Gastroesophageal sphincter (tissue), 4 donors: ENCODE measurements around the gene TMEM165. TPM values are rescaled to one million over a fixed set of nuclear protein-coding genes. Genes with fewer than 3 reads are reported as not detected.

ENCODE experiments used
- ATAC-seq: fragments of 150-250 bp; one replicate; pipeline ENCODE4 v1.9.1; 2016; ENCODE audit warnings: mild to moderate bottlenecking, moderate library complexity
- H3K27ac ChIP-seq, 4 donors: fragments of 200-600 bp; sonication (generic) in 3 of 4; 1 replicate in 3 of 4; 2 replicates in 1 of 4; pipeline ENCODE4 v1.5.1; 2016 to 2019
- H3K27me3 ChIP-seq: fragments of 200-600 bp; sonication (generic); one replicate; pipeline ENCODE4 v1.5.1; 2019
- H3K36me3 ChIP-seq, 2 donors: fragments of 200-600 bp; sonication (generic); one replicate each; pipeline ENCODE4 v1.5.1; 2019; ENCODE audit warnings: control low read depth in 1 of 2
- H3K4me1 ChIP-seq, 3 donors: fragments of 200-600 bp; sonication (generic); 1 replicate in 2 of 3; 2 replicates in 1 of 3; pipeline ENCODE4 v1.5.1; 2016 to 2019; ENCODE audit warnings: control low read depth in 2 of 3
- H3K4me3 ChIP-seq, 2 donors: fragments of 200-600 bp; sonication (generic); one replicate each; pipeline ENCODE4 v1.5.1; 2019; ENCODE audit warnings: mild to moderate bottlenecking in 1 of 2, moderate library complexity in 1 of 2
- H3K9me3 ChIP-seq, 3 donors: fragments of 200-600 bp; sonication (generic); one replicate each; pipeline ENCODE4 v1.5.1; 2017 to 2019; ENCODE audit warnings: control low read depth in 2 of 3
- CTCF ChIP-seq, 4 experiments: fragments of 200-600 bp in 2 of 4; fragments of 450-650 bp in 2 of 4; sonication (generic) in 1 of 4; IDR thresholded peaks; one replicate each; pipeline ENCODE4 v1.5.1; 2017 to 2019; ENCODE audit warnings: antibody characterized with exemption in 4 of 4, mild to moderate bottlenecking in 2 of 4, moderate library complexity in 2 of 4
- EP300 ChIP-seq: sonication (generic); formaldehyde crosslinking; IDR thresholded peaks from one replicate; pipeline ENCODE4 v1.6.1; 2017; ENCODE audit warnings: antibody characterized with exemption, mild to moderate bottlenecking
- POLR2A ChIP-seq, 2 donors: fragments of 450-650 bp; IDR thresholded peaks; one replicate each; pipeline ENCODE4 v1.6.1; 2017; ENCODE audit warnings: antibody characterized with exemption in 2 of 2, mild to moderate bottlenecking in 2 of 2, moderate library complexity in 1 of 2
- POLR2AphosphoS5 ChIP-seq: sonication (generic); formaldehyde crosslinking; IDR thresholded peaks from one replicate; pipeline ENCODE4 v1.6.1; 2017; ENCODE audit warnings: antibody characterized with exemption
- WGBS, 2 donors: methylation state at CpG; one replicate each; pipeline ENCODE4 v1.1.5; 2018; ENCODE audit warnings: low coverage in 1 of 2; 5-methylcytosine and 5-hydroxymethylcytosine counted together
- total RNA-seq, 4 donors: library from RNA; depleted of rRNA; stranded (reverse); fragments of >200 nt; gene quantifications; one replicate each; pipeline ENCODE4 v1.1.0, GENCODE V29; 2016

Gene TMEM165
- total RNA-seq, 4 donors from 2014 or later: 136 to 198 (median 169) TPM

- ATAC-seq: no peak
- Histone ChIP-seq H3K27ac (peak overlapping the region in 2 of 4 donors; percentile 58 to 100), H3K36me3 (peaks cover 0 to 12% of the 10 kb centered on the region in 2 donors), H3K27me3 (no peaks in the 10 kb centered on the region), H3K4me3 (peak overlapping the region in 1 of 2 donors; percentile 95), H3K4me1 (peaks cover 2 to 61% (median 15%) of the 10 kb centered on the region in 3 donors), H3K9me3 (no peaks in the 10 kb centered on the region)
- 60 to 70% methylated on average over 1 of the region's 1 CpG for WGBS, 2 donors
- TF ChIP-seq POLR2A (IDR thresholded peaks at IDR 0.05): no peak
- TF ChIP-seq EP300: no peak
- no peak for TF ChIP-seq POLR2AphosphoS5
- TF ChIP-seq CTCF (IDR thresholded peaks at IDR 0.05): no peak
These were observed 3.8 kb downstream of the TMEM165 start for GRCh38 chr4:55399581-55399980.

GRCh38 chr4:55405073-55405472, 9.3 kb downstream of the TMEM165 start:
- Histone ChIP-seq H3K27ac (no peak overlapping the region), H3K9me3 (no peaks in the 10 kb centered on the region), H3K36me3 (peaks cover 0 to 38% of the 10 kb centered on the region in 2 donors), H3K4me1 (peaks cover 3 to 75% (median 6%) of the 10 kb centered on the region in 3 donors), H3K4me3 (no peak overlapping the region), H3K27me3 (no peaks in the 10 kb centered on the region)
- TF ChIP-seq POLR2AphosphoS5 (no peak), CTCF (IDR thresholded peaks at IDR 0.05) (no peak), POLR2A (IDR thresholded peaks at IDR 0.05) (no peak), EP300 (no peak)
- ATAC-seq: no peak
- 81 to 87% methylated on average over 3 of the region's 3 CpGs for WGBS, 2 donors

- no peak for TF ChIP-seq CTCF (IDR thresholded peaks at IDR 0.05)
- TF ChIP-seq POLR2AphosphoS5: no peak
- TF ChIP-seq POLR2A (IDR thresholded peaks at IDR 0.05): no peak
- TF ChIP-seq EP300: no peak
- H3K4me1 ChIP-seq: peaks cover 3 to 77% (median 6%) of the 10 kb centered on the region in 3 donors
These were observed 10.8 kb downstream of the TMEM165 start for GRCh38 chr4:55406545-55406944.

GRCh38 chr4:55407119-55407518, 11.4 kb downstream of the TMEM165 start:
- Histone ChIP-seq H3K9me3 (no peaks in the 10 kb centered on the region), H3K27me3 (no peaks in the 10 kb centered on the region), H3K4me3 (no peak overlapping the region), H3K36me3 (peaks cover 0 to 44% of the 10 kb centered on the region in 2 donors), H3K27ac (no peak overlapping the region), H3K4me1 (peaks cover 3 to 80% (median 6%) of the 10 kb centered on the region in 3 donors)
- no peak for TF ChIP-seq POLR2AphosphoS5
- TF ChIP-seq POLR2A (IDR thresholded peaks at IDR 0.05): no peak
- no peak for ATAC-seq
- 91 to 100% methylated on average over 1 to 3 of the region's 3 CpGs for WGBS, 2 donors

More at GRCh38 chr4:55406545-55406944, 10.8 kb downstream of the TMEM165 start:
- ATAC-seq: no peak
- H3K27ac ChIP-seq: no peak overlapping the region
- H3K27me3 ChIP-seq: no peaks in the 10 kb centered on the region
- no peak overlapping the region for H3K4me3 ChIP-seq
- H3K9me3 ChIP-seq: no peaks in the 10 kb centered on the region
- WGBS, 2 donors: 83 to 94% methylated on average over 1 to 2 of the region's 2 CpGs
- peaks cover 0 to 39% of the 10 kb centered on the region in 2 donors for H3K36me3 ChIP-seq

- no peak for ATAC-seq
- H3K4me3 ChIP-seq: no peak overlapping the region
- H3K36me3 ChIP-seq: peaks cover 0 to 48% of the 10 kb centered on the region in 2 donors
- WGBS, 2 donors: 44 to 53% methylated on average over 3 of the region's 3 CpGs
- no peaks in the 10 kb centered on the region for H3K9me3 ChIP-seq
- H3K27ac ChIP-seq: no peak overlapping the region
- peaks cover 3 to 80% (median 6%) of the 10 kb centered on the region in 3 donors for H3K4me1 ChIP-seq
- H3K27me3 ChIP-seq: no peaks in the 10 kb centered on the region
- TF ChIP-seq CTCF (IDR thresholded peaks at IDR 0.05) (no peak), POLR2A (IDR thresholded peaks at IDR 0.05) (no peak), POLR2AphosphoS5 (no peak), EP300 (no peak)
These were observed 12.0 kb downstream of the TMEM165 start for GRCh38 chr4:55407764-55408163.
